GM19455 (cell line): Measurements from ENCODE around the gene ZPBP.

Source experiments
- ATAC-seq: cut with Tn5 transposase; IDR thresholded peaks from one replicate; pipeline ENCODE4 v1.9.1; 2021; ENCODE audit not compliant: unreplicated experiment

The ZPBP gene

GRCh38 chr7:50092579-50093491, at the start of gene ZPBP:
Gene ZPBP, minus strand, starts transcription at chr7:50093246. Its CDS starts 52 bp downstream, at chr7:50093194.
- peak; percentile 72 for ATAC-seq

- ATAC-seq = peak; percentile 51
These were observed 49.5 kb upstream of the ZPBP start for GRCh38 chr7:50142425-50143017.

GRCh38 chr7:50141854-50142253, 48.8 kb upstream of the ZPBP start:
- ATAC-seq = no peak

GRCh38 chr7:50141131-50141530, 48.1 kb upstream of the ZPBP start:
- no peak for ATAC-seq

- no peak for ATAC-seq
These were observed 47.6 kb upstream of the ZPBP start for GRCh38 chr7:50140688-50141087.

- no peak for ATAC-seq
These were observed 45.1 kb upstream of the ZPBP start for GRCh38 chr7:50138101-50138500.

- ATAC-seq = no peak
These were observed 32.7 kb upstream of the ZPBP start for GRCh38 chr7:50125766-50126165.

- ATAC-seq = peak; percentile 87
These were observed 28.2 kb upstream of the ZPBP start for GRCh38 chr7:50121286-50121685.

GRCh38 chr7:50119815-50120637, 27.0 kb upstream of the ZPBP start:
- peak; percentile 66 for ATAC-seq

- ATAC-seq = no peak
These were observed 19.2 kb upstream of the ZPBP start for GRCh38 chr7:50112250-50112649.

- ATAC-seq = no peak
These were observed 8.8 kb upstream of the ZPBP start for GRCh38 chr7:50101873-50102272.

- ATAC-seq = no peak
These were observed 2.6 kb upstream of the ZPBP start for GRCh38 chr7:50095634-50096033.

GRCh38 chr7:50088463-50089129, 4.5 kb downstream of the ZPBP start:
- no peak for ATAC-seq

- ATAC-seq = no peak
These were observed 7.7 kb downstream of the ZPBP start for GRCh38 chr7:50085344-50085743.

- no peak for ATAC-seq
These were observed 20.0 kb downstream of the ZPBP start for GRCh38 chr7:50073093-50073492.

- peak; percentile 69 for ATAC-seq
These were observed 23.4 kb downstream of the ZPBP start for GRCh38 chr7:50069613-50070012.

GRCh38 chr7:50068850-50069551, 24.0 kb downstream of the ZPBP start:
- ATAC-seq = peak; percentile 56

- no peak for ATAC-seq
These were observed 25.0 kb downstream of the ZPBP start for GRCh38 chr7:50068026-50068425.

- no peak for ATAC-seq
These were observed 30.1 kb downstream of the ZPBP start for GRCh38 chr7:50062951-50063350.

- ATAC-seq = no peak
These were observed 36.9 kb downstream of the ZPBP start for GRCh38 chr7:50056131-50056530.
